H1 (cell line): Measurements from ENCODE around the gene MARCHF10.

Experiments used
- CHD2 ChIP-seq: IDR thresholded peaks from 2 replicates; pipeline ENCODE4 v1.6.1; 2012; ENCODE audit warnings: low read length, improper control_type of control experiment
- JUND ChIP-seq: IDR thresholded peaks from 2 replicates; pipeline ENCODE4 v1.6.1; 2011; ENCODE audit warnings: mild to moderate bottlenecking, improper control_type of control experiment, low read length
- MAFK ChIP-seq: IDR thresholded peaks from 2 replicates; pipeline ENCODE4 v1.6.1; 2012; ENCODE audit warnings: low read depth, mild to moderate bottlenecking, improper control_type of control experiment, low read length
- POLR2A ChIP-seq, 2 experiments: IDR thresholded peaks; 1 replicate in 1 of 2; 2 replicates in 1 of 2; pipeline ENCODE4 v1.6.1; 2011; ENCODE audit warnings: low read depth in 2 of 2, low read length in 2 of 2, mild to moderate bottlenecking in 2 of 2; ENCODE audit errors: control extremely low read depth in 1 of 2
- RAD21 ChIP-seq, 2 experiments: IDR thresholded peaks in 1 of 2; conservative IDR thresholded peaks in 1 of 2; 2 replicates each; pipeline ENCODE4 v1.6.1; 2011; ENCODE audit warnings: low read depth in 2 of 2, low read length in 2 of 2, improper control_type of control experiment in 1 of 2, inconsistent platforms in 1 of 2, mild to moderate bottlenecking in 1 of 2, moderate library complexity in 1 of 2
- SIN3A ChIP-seq, 2 experiments: IDR thresholded peaks in 1 of 2; conservative IDR thresholded peaks in 1 of 2; 2 replicates each; pipeline ENCODE4 v1.6.1; 2011 to 2012; ENCODE audit warnings: low read length in 2 of 2, improper control_type of control experiment in 1 of 2, low read depth in 1 of 2, mild to moderate bottlenecking in 1 of 2
- TF ChIP-seq, protein P1 (sequence below), 3 experiments: IDR thresholded peaks; 1 replicate in 2 of 3; 2 replicates in 1 of 3; pipeline versions ENCODE4 v1.5.1 to v1.6.1; 2011; ENCODE audit warnings: low read length in 3 of 3, mild to moderate bottlenecking in 3 of 3, inconsistent platforms in 2 of 3, low read depth in 1 of 3, moderate library complexity in 1 of 3; ENCODE audit not compliant: insufficient read depth in 1 of 3; ENCODE audit errors: control extremely low read depth in 1 of 3

DNA sequence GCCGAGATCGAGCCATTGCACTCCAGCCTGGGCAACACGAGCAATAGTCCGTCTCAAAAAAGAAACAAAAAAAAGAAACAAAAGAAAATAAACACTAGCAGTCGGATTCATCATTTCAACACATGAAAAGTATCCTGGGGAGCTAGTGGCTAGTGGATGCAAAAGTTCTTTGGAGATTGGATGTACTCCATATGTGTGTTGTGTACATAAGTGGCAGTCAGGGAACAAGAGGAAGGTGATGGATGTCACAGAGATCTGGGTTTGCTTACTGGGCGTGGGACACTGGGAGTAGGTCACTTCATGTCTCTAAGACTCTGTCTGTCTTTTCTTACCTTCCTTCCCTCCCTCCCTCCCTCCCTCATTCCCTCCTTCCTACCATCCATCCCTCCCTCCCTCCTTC lies 145.3 kb downstream of the MARCHF10 start:
- no peak for TF ChIP-seq POLR2A (IDR thresholded peaks at IDR 0.05; ENCODE audit: control extremely low read depth in 1 of 2, low read depth in 2 of 2, low read length in 2 of 2)
- no peak for TF ChIP-seq MAFK
- TF ChIP-seq, protein P1, sequence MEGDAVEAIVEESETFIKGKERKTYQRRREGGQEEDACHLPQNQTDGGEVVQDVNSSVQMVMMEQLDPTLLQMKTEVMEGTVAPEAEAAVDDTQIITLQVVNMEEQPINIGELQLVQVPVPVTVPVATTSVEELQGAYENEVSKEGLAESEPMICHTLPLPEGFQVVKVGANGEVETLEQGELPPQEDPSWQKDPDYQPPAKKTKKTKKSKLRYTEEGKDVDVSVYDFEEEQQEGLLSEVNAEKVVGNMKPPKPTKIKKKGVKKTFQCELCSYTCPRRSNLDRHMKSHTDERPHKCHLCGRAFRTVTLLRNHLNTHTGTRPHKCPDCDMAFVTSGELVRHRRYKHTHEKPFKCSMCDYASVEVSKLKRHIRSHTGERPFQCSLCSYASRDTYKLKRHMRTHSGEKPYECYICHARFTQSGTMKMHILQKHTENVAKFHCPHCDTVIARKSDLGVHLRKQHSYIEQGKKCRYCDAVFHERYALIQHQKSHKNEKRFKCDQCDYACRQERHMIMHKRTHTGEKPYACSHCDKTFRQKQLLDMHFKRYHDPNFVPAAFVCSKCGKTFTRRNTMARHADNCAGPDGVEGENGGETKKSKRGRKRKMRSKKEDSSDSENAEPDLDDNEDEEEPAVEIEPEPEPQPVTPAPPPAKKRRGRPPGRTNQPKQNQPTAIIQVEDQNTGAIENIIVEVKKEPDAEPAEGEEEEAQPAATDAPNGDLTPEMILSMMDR (IDR thresholded peaks at IDR 0.05; ENCODE audit: control extremely low read depth in 1 of 3, insufficient read depth in 1 of 3, low read depth in 1 of 3, low read length in 3 of 3) = no peak
- TF ChIP-seq JUND = no peak
- TF ChIP-seq CHD2 = no peak
- no peak for TF ChIP-seq RAD21 (IDR thresholded peaks at IDR 0.05 in 1 of 2, conservative IDR thresholded peaks at IDR 0.05 in 1 of 2; ENCODE audit: low read depth in 2 of 2, low read length in 2 of 2)
- TF ChIP-seq SIN3A (conservative IDR thresholded peaks at IDR 0.05 in 1 of 2, IDR thresholded peaks at IDR 0.05 in 1 of 2; ENCODE audit: low read depth in 1 of 2, low read length in 2 of 2) = no peak
